HepG2 (cell line): ENCODE measurements around the gene CDK10. TPM values are rescaled to one million over a fixed set of nuclear protein-coding genes. Genes with fewer than 3 reads are reported as not detected.
A peak's percentile ranks its signal among the peaks of the same experiment; 100 is the strongest.

Experiments used
- CEBPG ChIP-seq: IDR thresholded peaks from 2 replicates; pipeline ENCODE4 v1.6.1; 2016
- ELF1 ChIP-seq: sonication (generic); formaldehyde crosslinking; IDR thresholded peaks from 2 replicates; pipeline ENCODE4 v1.4.0; 2020; ENCODE audit warnings: missing genetic modification reagents
- FOXJ3 ChIP-seq: sonication (generic); formaldehyde crosslinking; IDR thresholded peaks from 2 replicates; pipeline ENCODE4 v1.4.0; 2020; ENCODE audit warnings: missing genetic modification reagents, mild to moderate bottlenecking, borderline replicate concordance
- HINFP ChIP-seq: sonication (generic); formaldehyde crosslinking; IDR thresholded peaks from 2 replicates; pipeline ENCODE4 v1.4.0; 2020; ENCODE audit warnings: low read depth, mild to moderate bottlenecking, missing genetic modification reagents
- KDM6A ChIP-seq: IDR thresholded peaks from 2 replicates; pipeline ENCODE4 v1.6.1; 2016; ENCODE audit warnings: low read depth
- MIXL1 ChIP-seq: IDR thresholded peaks from 2 replicates; pipeline ENCODE4 v1.6.1; 2016
- MLX ChIP-seq: IDR thresholded peaks from 2 replicates; pipeline ENCODE4 v1.6.1; 2016
- POGK ChIP-seq: sonication (generic); formaldehyde crosslinking; conservative IDR thresholded peaks from 2 replicates; pipeline ENCODE4 v1.8.0; 2022; ENCODE audit warnings: mild to moderate bottlenecking, moderate library complexity, missing genetic modification reagents
- POLR2A ChIP-seq, 2 experiments: IDR thresholded peaks; 2 replicates each; pipeline ENCODE4 v1.6.1; 2011; ENCODE audit warnings: low read depth in 2 of 2, low read length in 2 of 2, mild to moderate bottlenecking in 1 of 2, moderate library complexity in 1 of 2; ENCODE audit not compliant: insufficient read depth in 1 of 2
- PPARG ChIP-seq: conservative IDR thresholded peaks from 2 replicates; pipeline ENCODE4 v1.6.1; 2016; ENCODE audit warnings: missing biosample characterization, missing genetic modification reagents
- SNAPC4 ChIP-seq: sonication (generic); formaldehyde crosslinking; IDR thresholded peaks from 2 replicates; pipeline ENCODE4 v1.4.0; 2020; ENCODE audit warnings: mild to moderate bottlenecking, missing genetic modification reagents
- STAG1 ChIP-seq: sonication (generic); formaldehyde crosslinking; IDR thresholded peaks from 2 replicates; pipeline ENCODE4 v1.4.0; 2020; ENCODE audit warnings: missing genetic modification reagents
- TOPORS ChIP-seq: sonication (generic); formaldehyde crosslinking; IDR thresholded peaks from 2 replicates; pipeline ENCODE4 v1.8.0; 2023; ENCODE audit warnings: mild to moderate bottlenecking, missing genetic modification reagents
- ZC3H13 ChIP-seq: sonication (generic); formaldehyde crosslinking; IDR thresholded peaks from 2 replicates; pipeline ENCODE4 v1.8.1; 2023; ENCODE audit warnings: mild to moderate bottlenecking, missing genetic modification reagents, moderate library complexity
- ZMAT5 ChIP-seq: sonication (generic); formaldehyde crosslinking; IDR thresholded peaks from 2 replicates; pipeline ENCODE4 v1.5.0; 2020; ENCODE audit warnings: mild to moderate bottlenecking, low read depth, missing genetic modification reagents, borderline replicate concordance
- ZNF550 ChIP-seq: sonication (generic); formaldehyde crosslinking; IDR thresholded peaks from 2 replicates; pipeline ENCODE4 v1.4.0; 2020; ENCODE audit warnings: mild to moderate bottlenecking, missing genetic modification reagents, borderline replicate concordance
- ZNF616 ChIP-seq: sonication (generic); formaldehyde crosslinking; IDR thresholded peaks from 2 replicates; pipeline ENCODE4 v1.5.0; 2020; ENCODE audit warnings: low read depth, mild to moderate bottlenecking, missing genetic modification reagents
- ZNF776 ChIP-seq: sonication (generic); formaldehyde crosslinking; IDR thresholded peaks from 2 replicates; pipeline ENCODE4 v1.4.0; 2020; ENCODE audit warnings: mild to moderate bottlenecking, missing genetic modification reagents
- polyA plus RNA-seq, 8 experiments: library from polyadenylated mRNA; depleted of rRNA in 3 of 8; stranded (reverse) in 7 of 8; unstranded in 1 of 8; fragments of >200 nt; fragmentation: Illumina TruSeq in 4 of 8; extraction: Trizol in 4 of 8; gene quantifications; 2 replicates each; pipeline versions ENCODE4 v1.2.1 to v1.2.3, GENCODE V29; 2011 to 2016; ENCODE audit warnings: low read depth in 4 of 8, missing spikeins in 1 of 8, mixed read lengths in 1 of 8; ENCODE audit not compliant: insufficient read depth in 1 of 8
- total RNA-seq, 5 experiments: library from RNA; depleted of rRNA; stranded (reverse); fragments of >200 nt; fragmentation: Illumina TruSeq; extraction: Trizol; gene quantifications; 2 replicates each; pipeline ENCODE4 v1.2.3, GENCODE V29; 2016; ENCODE audit warnings: low read depth in 1 of 5

The CDK10 gene
- total and polyA plus RNA-seq, 2 of the 13 experiments (the other 11 are each of a cell fraction or from before 2014, with no cell fraction given), result 2.5 to 3.9 TPM

GRCh38 chr16:89720813-89721545 lies 34.5 kb downstream of the CDK10 start, which contains the start of the genes VPS9D1 and ZNF276 (continued):
- TF ChIP-seq KDM6A, result 0 out of 2 replicates have a peak, but pooled peaks have one; percentile 3
- TF ChIP-seq CEBPG, result peak; percentile 20; the same call in 1 of the 2 replicates
- TF ChIP-seq ZNF616, result peak; percentile 82
- TF ChIP-seq SNAPC4 (CRISPR knock-in tag), result no peak
- TF ChIP-seq FOXJ3 (CRISPR knock-in tag), result no peak
- TF ChIP-seq POGK, result peak; percentile 97
- TF ChIP-seq ZNF776 (CRISPR knock-in tag), result no peak; the same call in 1 of the 2 replicates
- TF ChIP-seq MLX, result peak; percentile 42
- peak; percentile 82 for TF ChIP-seq ZC3H13 (CRISPR knock-in tag)
- no peak for TF ChIP-seq HINFP (CRISPR knock-in tag)
- peak; percentile 63 to 78; a peak in 3 of 4 replicates for TF ChIP-seq POLR2A (IDR thresholded peaks at IDR 0.05; ENCODE audit: insufficient read depth in 1 of 2, low read depth in 2 of 2, low read length in 2 of 2)
- TF ChIP-seq PPARG (CRISPR knock-in tag), result peak; percentile 23; the same call in 1 of the 2 replicates
- no peak; the same call in none of the 2 replicates for TF ChIP-seq TOPORS
- no peak for TF ChIP-seq STAG1 (CRISPR knock-in tag)
- no peak for TF ChIP-seq ELF1
- TF ChIP-seq ZNF550 (CRISPR knock-in tag), result no peak
- no peak for TF ChIP-seq MIXL1 (CRISPR knock-in tag)
- TF ChIP-seq ZMAT5, result no peak
